K562 (cell line): Measurements from ENCODE around the gene ANP32B. TPM values are rescaled to one million over a fixed set of nuclear protein-coding genes. Genes with fewer than 3 reads are reported as not detected.

Experiments used
- CHD7 ChIP-seq: fragments of 200-600 bp; sonication (generic); IDR thresholded peaks from one replicate; pipeline ENCODE4 v1.6.1; 2012; ENCODE audit warnings: mild to moderate bottlenecking, low read depth, low read length, inconsistent platforms
- CREB1 ChIP-seq, 2 experiments: sonication (generic) in 1 of 2; formaldehyde crosslinking in 1 of 2; IDR thresholded peaks; 2 replicates each; pipeline versions ENCODE4 v1.6.1 to v1.8.0; 2012 to 2022; ENCODE audit warnings: inconsistent platforms in 1 of 2, mild to moderate bottlenecking in 1 of 2, missing genetic modification reagents in 1 of 2, moderate library complexity in 1 of 2
- IFI16 ChIP-seq: fragments of 250-450 bp; sonication (Bioruptor Pico); IDR thresholded peaks from 2 replicates; pipeline ENCODE4 v2.1.2; 2022; ENCODE audit warnings: mild to moderate bottlenecking, inconsistent platforms
- MTA2 ChIP-seq: fragments of 450-650 bp; IDR thresholded peaks from 2 replicates; pipeline ENCODE4 v1.6.1; 2016; ENCODE audit warnings: low read depth
- POU5F1 ChIP-seq: fragments of 150-350 bp; IDR thresholded peaks from 2 replicates; pipeline ENCODE4 v1.6.1; 2014; ENCODE audit warnings: borderline replicate concordance, low read length, low read depth, mild to moderate bottlenecking; ENCODE audit not compliant: partially characterized antibody
- RBM39 ChIP-seq: fragments of 200-400 bp; formaldehyde crosslinking; optimal IDR thresholded peaks from 2 replicates; pipeline ENCODE3; 2018; ENCODE audit warnings: low read depth, low read length
- SFPQ ChIP-seq: fragments of 200-400 bp; formaldehyde crosslinking; IDR thresholded peaks from 2 replicates; pipeline ENCODE4 v1.6.1; 2017; ENCODE audit warnings: mild to moderate bottlenecking, low read depth, low read length, moderate library complexity
- SMAD1 ChIP-seq: fragments of 150-350 bp; IDR thresholded peaks from 2 replicates; pipeline ENCODE4 v1.6.1; 2014; ENCODE audit warnings: low read length, low read depth; ENCODE audit not compliant: partially characterized antibody
- SMARCA4 ChIP-seq: fragments of 450-650 bp; IDR thresholded peaks from 2 replicates; pipeline ENCODE4 v1.6.1; 2016
- SRSF1 ChIP-seq: fragments of 200-400 bp; formaldehyde crosslinking; IDR thresholded peaks from 2 replicates; pipeline ENCODE4 v1.6.1; 2017; ENCODE audit warnings: mild to moderate bottlenecking, low read depth, low read length, moderate library complexity
- USF1 ChIP-seq: sonication (generic); formaldehyde crosslinking; IDR thresholded peaks from 2 replicates; pipeline ENCODE4 v1.9.0; 2022; ENCODE audit warnings: mild to moderate bottlenecking, missing genetic modification reagents
- ZNF3 ChIP-seq: fragments of 250-450 bp; sonication (Bioruptor Pico); IDR thresholded peaks from 2 replicates; pipeline ENCODE4 v1.5.0; 2021; ENCODE audit warnings: mild to moderate bottlenecking, moderate library complexity
- ZNF584 ChIP-seq: fragments of 200-800 bp; sonication (Bioruptor generic); IDR thresholded peaks from 2 replicates; pipeline ENCODE4 v1.6.1; 2016; ENCODE audit warnings: low read depth, mild to moderate bottlenecking, missing genetic modification characterization, missing compliant biosample characterization
- ZNF764 ChIP-seq: fragments of 250-450 bp; sonication (Bioruptor Pico); IDR thresholded peaks from 2 replicates; pipeline ENCODE4 v1.4.0; 2020; ENCODE audit warnings: low read depth, mild to moderate bottlenecking, moderate library complexity
- polyA plus RNA-seq, 8 experiments: library from polyadenylated mRNA; depleted of rRNA in 4 of 8; stranded (reverse) in 5 of 8; unstranded in 3 of 8; fragments of >200 nt; fragmentation: Nextera tagmentation in 2 of 8; fragmentation: Illumina TruSeq in 1 of 8; extraction: Ambion mirVana in 2 of 8; extraction: Trizol in 1 of 8; gene quantifications; 2 replicates each; pipeline versions ENCODE4 v1.2.1 to v1.2.3, GENCODE V29; 2011 to 2014; ENCODE audit warnings: inconsistent platforms in 1 of 8, missing spikeins in 1 of 8
- total RNA-seq, 7 experiments: library from RNA; depleted of rRNA in 6 of 7; stranded (reverse); fragments of >200 nt in 6 of 7; fragmentation: Illumina TruSeq in 2 of 7; extraction: Trizol in 2 of 7; gene quantifications; 2 replicates each; pipeline versions ENCODE4 v1.2.1 to v1.2.3, GENCODE V29; 2011 to 2021; ENCODE audit warnings: low replicate concordance in 1 of 7

ANP32B gene
- total and polyA plus RNA-seq, 9 of the 15 experiments (the other 6 are each of a cell fraction or from before 2014, with no cell fraction given), result 68.9 to 815 (median 141) TPM

GRCh38 chr9:97958812-97959511 lies 24.2 kb upstream of the ANP32B start (continued):
- TF ChIP-seq CHD7 (no peak), MTA2 (no peak), CREB1 (IDR thresholded peaks at IDR 0.05) (no peak), CREB1 (CRISPR knock-in tag; IDR thresholded peaks at IDR 0.05) (no peak), SFPQ (no peak), POU5F1 (no peak), SMARCA4 (no peak), ZNF764 (CRISPR knock-in tag) (no peak), ZNF3 (CRISPR knock-in tag) (no peak), RBM39 (no peak), IFI16 (CRISPR knock-in tag) (no peak), SRSF1 (no peak), SMAD1 (no peak), USF1 (CRISPR knock-in tag) (no peak), ZNF584 (CRISPR knock-in tag) (peak; percentile 52; the same call in 1 of the 2 replicates)
